Hepatocyte (in vitro differentiated cells): Measurements from ENCODE around the gene ARHGAP22.

Experiments
- EZH2 ChIP-seq: fragments of 200-600 bp; sonication (generic); IDR thresholded peaks from 2 replicates; pipeline ENCODE4 v1.6.1; 2016; ENCODE audit warnings: antibody characterized with exemption, mild to moderate bottlenecking, borderline replicate concordance
- TF ChIP-seq, protein P1 (sequence below): fragments of 200-600 bp; sonication (generic); IDR thresholded peaks from 2 replicates; pipeline ENCODE4 v1.5.1; 2016; ENCODE audit warnings: antibody characterized with exemption, mild to moderate bottlenecking; ENCODE audit not compliant: poor library complexity

DNA sequence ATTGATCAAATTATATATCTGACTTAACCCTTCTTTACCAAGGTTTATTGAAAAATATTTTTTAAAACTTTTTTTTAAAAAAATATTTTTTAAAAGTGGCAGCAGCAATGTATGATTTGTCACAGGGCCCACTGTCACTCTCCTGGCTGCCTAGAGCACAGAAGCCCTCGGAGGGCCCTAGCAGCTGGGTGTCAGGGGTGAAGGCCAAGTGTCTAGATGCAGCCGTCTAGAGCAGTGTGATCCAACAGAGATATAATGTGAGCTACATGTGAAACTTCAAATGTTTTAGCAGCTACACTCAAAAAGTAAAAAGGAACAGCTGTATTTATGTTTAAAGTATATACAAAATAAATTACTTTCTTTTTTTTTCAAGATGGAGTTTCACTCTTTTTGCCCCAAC is 112.7 kb downstream of the ARHGAP22 start:
- TF ChIP-seq, protein P1, sequence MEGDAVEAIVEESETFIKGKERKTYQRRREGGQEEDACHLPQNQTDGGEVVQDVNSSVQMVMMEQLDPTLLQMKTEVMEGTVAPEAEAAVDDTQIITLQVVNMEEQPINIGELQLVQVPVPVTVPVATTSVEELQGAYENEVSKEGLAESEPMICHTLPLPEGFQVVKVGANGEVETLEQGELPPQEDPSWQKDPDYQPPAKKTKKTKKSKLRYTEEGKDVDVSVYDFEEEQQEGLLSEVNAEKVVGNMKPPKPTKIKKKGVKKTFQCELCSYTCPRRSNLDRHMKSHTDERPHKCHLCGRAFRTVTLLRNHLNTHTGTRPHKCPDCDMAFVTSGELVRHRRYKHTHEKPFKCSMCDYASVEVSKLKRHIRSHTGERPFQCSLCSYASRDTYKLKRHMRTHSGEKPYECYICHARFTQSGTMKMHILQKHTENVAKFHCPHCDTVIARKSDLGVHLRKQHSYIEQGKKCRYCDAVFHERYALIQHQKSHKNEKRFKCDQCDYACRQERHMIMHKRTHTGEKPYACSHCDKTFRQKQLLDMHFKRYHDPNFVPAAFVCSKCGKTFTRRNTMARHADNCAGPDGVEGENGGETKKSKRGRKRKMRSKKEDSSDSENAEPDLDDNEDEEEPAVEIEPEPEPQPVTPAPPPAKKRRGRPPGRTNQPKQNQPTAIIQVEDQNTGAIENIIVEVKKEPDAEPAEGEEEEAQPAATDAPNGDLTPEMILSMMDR = no peak
- no peak for TF ChIP-seq EZH2
